ENCODE data around the gene CADM1.

DNA sequence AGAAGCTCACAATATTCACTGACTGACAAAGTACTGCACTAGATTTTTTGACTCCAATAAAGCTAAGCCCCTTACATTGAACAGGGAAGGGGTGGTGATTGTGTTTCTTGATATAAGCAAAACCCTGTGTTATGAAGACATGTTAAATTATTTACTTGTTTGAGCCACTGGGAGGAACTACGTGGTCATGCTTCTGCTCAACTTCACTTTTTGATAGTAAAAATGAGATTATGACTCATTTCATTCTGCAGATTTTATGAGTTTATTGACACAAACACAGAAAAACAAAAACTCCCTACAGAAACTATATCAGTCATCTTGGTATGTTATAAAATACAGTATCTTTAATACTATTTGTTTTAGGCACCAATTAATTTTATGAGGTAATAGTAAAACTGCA is 124.7 kb downstream of the CADM1 start:
- no peak for TF ChIP-seq CTCF (IDR thresholded peaks at IDR 0.05; ENCODE audit: low read depth, low read length, missing input control)
- no peak for TF ChIP-seq GABPA (IDR thresholded peaks at IDR 0.05 in 1 of 2, conservative IDR thresholded peaks at IDR 0.05 in 1 of 2)
- TF ChIP-seq JUND (IDR thresholded peaks at IDR 0.05): no peak
- TF ChIP-seq SP1 (IDR thresholded peaks at IDR 0.05): no peak
- peak; percentile 5 to 11 for TF ChIP-seq RAD21 (IDR thresholded peaks at IDR 0.05)
- no peak for TF ChIP-seq RXRA (IDR thresholded peaks at IDR 0.05)

Data from liver (tissue), 3 donors.